ENCODE measurements around the gene ZNG1F. TPM values are rescaled to one million over a fixed set of nuclear protein-coding genes. Genes with fewer than 3 reads are reported as not detected.
A peak's percentile ranks its signal among the peaks of the same experiment; 100 is the strongest.
"Not testable (repeated sequence)": the region's sequence is repeated elsewhere in the genome, so short reads cannot be mapped to it uniquely, and the experiment has no call there.

The ZNG1F gene
- total and polyA plus RNA-seq, 2 of the 4 experiments (the other 2 are of a cell fraction): 3.4 to 6.5 TPM

GRCh38 chr9:41230418-41230817 is 41.3 kb upstream of the ZNG1F start:
- H3K4me3 ChIP-seq (ENCODE audit: insufficient read depth, low read depth, low read length); CTCF ChIA-PET; dilution Hi-C loops (cut with HindIII; ENCODE audit: low sequenced_read_pairs, unreplicated experiment); H3K27me3 ChIP-seq (ENCODE audit: control insufficient read depth, insufficient read depth, low read length); DNase-seq; H4K5ac ChIP-seq (ENCODE audit: low read depth, low read length); H3K4me2 ChIP-seq (ENCODE audit: low read depth, low read length); H3K56ac ChIP-seq (ENCODE audit: extremely low read depth, insufficient read depth, low read length); H2BK20ac ChIP-seq (ENCODE audit: low read depth, low read length); H3K9ac ChIP-seq (ENCODE audit: low read depth, low read length); H2BK5ac ChIP-seq (ENCODE audit: low read depth, low read length, poor library complexity, severe bottlenecking); H3K18ac ChIP-seq (ENCODE audit: low read depth, low read length); H2AFZ ChIP-seq (replicated peaks; ENCODE audit: low read length, poor library complexity); H3K4me1 ChIP-seq (ENCODE audit: control insufficient read depth, insufficient read depth, low read length); intact Hi-C loops (cut with micrococcal nuclease); POLR2A ChIA-PET (ENCODE audit: unreplicated experiment); H4K20me1 ChIP-seq (ENCODE audit: insufficient read depth, low read length); H3K79me1 ChIP-seq (ENCODE audit: low read depth in 1 of 2, low read length in 2 of 2); H3K23ac ChIP-seq (ENCODE audit: low read depth, low read length); H2AK9ac ChIP-seq (replicated peaks; ENCODE audit: low read depth, low read length, poor library complexity); H4K91ac ChIP-seq (ENCODE audit: insufficient read depth, low read depth, low read length); H2BK120ac ChIP-seq (ENCODE audit: low read depth, low read length); H2BK15ac ChIP-seq (ENCODE audit: low read depth, low read length); H3K14ac ChIP-seq (replicated peaks; ENCODE audit: low read depth, low read length); ATAC-seq (ENCODE audit: low read depth); in situ Hi-C loops (cut with MboI; ENCODE audit: low sequenced_read_pairs); H2AK5ac ChIP-seq (ENCODE audit: low read depth, low read length); H3K4ac ChIP-seq (ENCODE audit: low read depth, low read length); H4K8ac ChIP-seq (ENCODE audit: low read depth in 2 of 2, low read length in 2 of 2); H3K27ac ChIP-seq (ENCODE audit: insufficient read depth, low read length); H3K9me1 ChIP-seq (ENCODE audit: insufficient read depth, low read length); H3K36me3 ChIP-seq (ENCODE audit: control insufficient read depth, insufficient read depth, low read length): not testable (repeated sequence)
- TSS peak; percentile 33 for BruUV-seq (replicated peaks)
- no CpG with 5 or more reads among the region's 3 CpGs for WGBS, 2 experiments (ENCODE audit: extremely low coverage in 2 of 2, insufficient read length in 1 of 2)
- peaks cover 12% of the 10 kb centered on the region; the same call in 1 of the 2 replicates for H3K9me3 ChIP-seq (ENCODE audit: control insufficient read depth, insufficient read depth, low read length)

All from IMR-90 (cell line).